Umbilical cord (tissue), 2 donors: Measurements from ENCODE around the gene OGDH. TPM values are rescaled to one million over a fixed set of nuclear protein-coding genes. Genes with fewer than 3 reads are reported as not detected.

Source experiments
- DNase-seq: peaks from one replicate; pipeline ENCODE4 v3.0.0-alpha.2; 2015; ENCODE audit warnings: low spot score
- total RNA-seq: library from RNA; depleted of rRNA; stranded (reverse); fragments of >200 nt; gene quantifications from one replicate; pipeline ENCODE4 v1.2.3, GENCODE V29; 2014; ENCODE audit warnings: low replicate concordance; ENCODE audit not compliant: insufficient read depth

Gene OGDH
- total RNA-seq, 1 donor from 2014 or later = 33.9 TPM

- DNase-seq = peak; percentile 35
Measured at GRCh38 chr7:44637788-44638594, 31.6 kb downstream of the OGDH start.

DNA sequence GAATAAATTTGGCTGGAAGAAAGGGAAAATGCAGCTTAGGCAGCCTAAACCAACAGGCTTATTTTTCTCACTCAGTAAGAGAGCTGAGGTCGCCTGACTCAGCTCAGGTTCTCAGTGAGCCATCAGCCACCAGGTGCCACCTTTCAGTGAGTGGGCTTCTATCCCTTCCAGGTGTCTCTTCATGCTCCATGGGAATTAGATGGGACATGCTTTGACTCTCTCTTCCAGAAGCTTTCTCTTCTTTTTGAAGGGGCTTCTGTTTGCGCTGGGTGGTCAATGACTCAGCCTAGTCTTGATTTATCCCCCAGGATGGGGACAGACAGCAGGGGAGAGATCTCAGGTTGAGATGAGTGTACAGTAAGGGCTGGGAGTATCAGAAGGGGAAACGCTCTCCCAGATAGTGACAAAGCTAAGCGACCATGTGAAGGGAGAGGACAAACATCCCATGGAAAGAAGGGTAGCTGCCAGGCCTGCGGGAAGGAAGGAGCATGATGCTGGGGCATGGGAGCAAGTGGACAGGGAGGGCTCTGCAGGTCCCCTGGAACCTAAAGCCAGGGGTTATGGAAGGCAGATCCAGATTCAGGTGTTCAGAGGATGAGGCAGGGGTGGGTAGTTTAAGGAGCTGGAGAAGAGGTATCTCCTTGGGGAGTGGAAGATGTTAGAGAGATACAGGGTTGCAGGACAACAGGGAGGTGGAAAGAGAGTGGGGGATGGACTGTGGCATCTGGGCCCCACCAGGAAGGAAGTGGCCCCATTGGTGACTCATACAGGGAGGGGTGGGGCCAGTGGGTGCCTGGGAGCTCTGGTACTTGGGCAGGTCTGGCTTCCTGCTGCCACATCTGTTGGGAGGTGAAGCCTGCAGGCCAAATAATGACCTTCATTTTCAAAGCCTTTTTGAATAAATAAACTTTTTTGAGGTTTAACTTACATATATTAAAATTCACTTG is 32.5 kb downstream of the OGDH start:
- DNase-seq = peak; percentile 57

- peak; percentile 91 for DNase-seq
Measured at GRCh38 chr7:44639671-44640321, 33.4 kb downstream of the OGDH start.

DNA sequence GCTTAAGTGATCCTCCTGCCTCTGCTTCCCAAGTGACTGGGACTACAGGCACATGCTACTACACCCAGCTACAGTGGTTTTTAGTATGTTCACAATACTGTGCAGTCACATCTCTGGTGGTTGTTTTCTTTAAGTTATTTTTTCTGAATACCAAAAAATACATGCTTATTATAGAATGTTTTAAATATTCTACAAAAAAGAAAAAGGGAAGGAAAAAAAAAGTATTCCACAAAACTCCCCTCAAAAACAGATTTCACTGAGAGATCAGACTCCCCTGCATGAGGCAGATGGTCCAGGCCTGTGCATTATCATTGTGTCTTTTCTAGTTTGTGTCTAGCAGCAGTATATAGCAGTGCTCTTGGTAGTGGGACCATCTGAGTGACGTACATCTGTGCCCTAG is 36.8 kb downstream of the OGDH start:
- no peak for DNase-seq

- no peak for DNase-seq
Measured at GRCh38 chr7:44645254-44645653, 38.8 kb downstream of the OGDH start.

DNA sequence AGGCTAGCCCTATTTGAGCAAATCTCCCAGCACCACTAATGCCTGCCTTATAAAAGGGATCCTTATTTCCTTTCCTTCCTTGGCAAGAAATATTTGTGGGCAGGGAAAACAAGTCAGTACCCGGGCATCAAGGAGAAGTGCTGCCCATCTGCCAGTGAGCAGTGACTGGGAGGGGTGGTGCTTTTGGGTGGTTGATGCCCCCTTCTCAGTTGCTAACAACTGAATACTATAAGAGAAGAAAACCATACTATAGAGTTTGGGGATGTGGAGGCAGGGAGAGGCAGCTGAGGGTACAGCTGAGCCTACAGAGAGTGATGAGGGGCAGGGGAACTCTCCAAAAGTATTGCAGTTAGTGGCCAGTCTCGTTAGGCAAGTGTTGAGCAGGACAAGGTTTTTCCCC is 39.3 kb downstream of the OGDH start:
- DNase-seq = no peak

GRCh38 chr7:44646176-44646920 is 39.9 kb downstream of the OGDH start:
- no peak for DNase-seq

DNA sequence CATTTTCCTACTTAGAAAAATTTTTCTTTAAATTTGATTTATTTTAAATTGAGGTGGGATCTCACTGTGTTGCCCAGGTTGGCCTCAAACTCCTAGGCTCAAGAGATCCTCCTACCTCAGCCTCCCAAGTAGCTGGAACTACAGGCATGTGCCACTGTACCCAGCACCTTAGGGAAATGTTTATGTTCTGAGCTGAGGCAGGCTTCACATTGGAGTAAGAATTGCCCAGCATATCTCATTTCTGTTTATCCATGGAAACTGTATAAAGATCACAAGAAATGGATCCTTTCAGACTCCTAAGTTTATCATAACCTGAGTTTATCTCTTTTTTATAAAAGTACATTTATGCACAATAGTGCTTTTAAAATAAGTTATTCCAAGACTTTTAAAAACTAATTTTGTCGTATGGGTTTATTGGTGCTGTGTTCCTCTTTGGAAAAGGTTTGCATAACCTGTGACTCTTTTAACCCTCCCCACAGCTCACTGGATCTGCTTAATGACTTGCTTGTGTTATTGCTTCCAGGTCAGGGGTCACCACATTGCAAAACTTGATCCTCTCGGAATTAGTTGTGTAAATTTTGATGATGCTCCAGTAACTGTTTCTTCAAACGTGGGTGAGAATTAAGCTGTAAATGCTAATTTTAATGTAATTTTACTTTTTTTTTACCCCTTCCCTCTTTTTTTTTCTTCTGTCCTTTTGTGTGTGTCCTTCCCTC is 40.7 kb downstream of the OGDH start:
- no peak for DNase-seq

GRCh38 chr7:44647981-44648714 is 41.7 kb downstream of the OGDH start:
- no peak for DNase-seq

GRCh38 chr7:44650242-44650641 is 43.8 kb downstream of the OGDH start:
- DNase-seq = no peak

DNA sequence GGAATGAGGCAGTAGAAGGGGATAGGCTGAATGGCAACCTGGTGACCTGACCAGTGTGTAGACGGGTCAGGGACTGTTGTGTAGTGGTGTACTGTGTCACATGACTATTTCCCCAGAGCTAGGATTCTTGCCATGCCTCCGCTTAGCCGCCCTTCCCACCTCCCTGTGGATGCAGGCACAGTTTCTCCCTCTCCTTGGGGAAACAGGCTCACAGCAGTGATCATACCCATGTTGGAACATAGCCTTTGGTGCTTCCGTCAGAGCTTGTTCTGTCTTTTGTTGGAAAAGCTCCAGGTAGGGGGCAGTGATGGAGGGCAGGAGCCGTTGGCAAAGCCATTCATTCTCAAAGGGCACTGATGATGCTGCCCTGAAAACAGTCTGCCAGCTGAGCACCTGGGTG is 44.3 kb downstream of the OGDH start:
- DNase-seq = no peak

- no peak for DNase-seq
Measured at GRCh38 chr7:44652535-44652934, 46.1 kb downstream of the OGDH start.

- DNase-seq = no peak
Measured at GRCh38 chr7:44654255-44654796, 47.9 kb downstream of the OGDH start.

GRCh38 chr7:44655341-44655740 is 48.9 kb downstream of the OGDH start:
- no peak for DNase-seq

DNA sequence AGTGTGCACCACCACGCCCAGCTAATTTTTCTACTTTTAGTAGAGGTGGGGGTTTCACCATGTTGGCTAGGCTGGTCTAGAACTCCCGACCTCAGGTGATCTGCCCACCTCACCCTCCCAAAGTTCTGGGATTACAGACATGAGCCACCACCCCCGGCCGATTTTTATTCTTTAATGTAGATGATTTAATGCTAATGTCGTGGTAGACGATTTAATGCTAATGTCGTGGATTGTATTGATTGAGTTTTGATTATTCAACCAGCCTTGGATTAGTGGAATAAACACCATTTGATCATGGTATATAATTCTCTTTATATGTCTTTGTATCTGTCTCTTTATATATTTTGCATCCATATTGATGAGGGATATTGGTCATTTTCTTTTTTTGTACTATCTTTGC is 52.6 kb downstream of the OGDH start:
- DNase-seq = no peak

DNA sequence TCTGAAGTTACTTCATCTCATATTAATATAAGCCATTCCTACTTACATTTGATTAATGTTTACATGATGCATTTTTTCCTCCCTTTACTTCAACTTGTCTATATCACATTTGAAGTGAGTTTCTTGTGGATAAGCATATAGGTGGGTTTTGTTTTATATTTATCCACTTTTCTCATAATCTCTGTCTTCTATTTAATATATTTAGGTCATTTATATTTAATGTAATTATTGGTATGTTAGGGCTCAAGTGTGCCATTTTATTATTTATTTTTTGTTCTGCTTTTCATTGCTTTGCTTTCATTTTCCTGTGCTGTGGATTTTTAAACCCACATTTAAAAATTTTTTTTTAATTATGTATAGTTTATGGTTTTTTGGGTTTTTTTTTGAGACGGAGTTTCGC is 54.8 kb downstream of the OGDH start:
- no peak for DNase-seq

DNA sequence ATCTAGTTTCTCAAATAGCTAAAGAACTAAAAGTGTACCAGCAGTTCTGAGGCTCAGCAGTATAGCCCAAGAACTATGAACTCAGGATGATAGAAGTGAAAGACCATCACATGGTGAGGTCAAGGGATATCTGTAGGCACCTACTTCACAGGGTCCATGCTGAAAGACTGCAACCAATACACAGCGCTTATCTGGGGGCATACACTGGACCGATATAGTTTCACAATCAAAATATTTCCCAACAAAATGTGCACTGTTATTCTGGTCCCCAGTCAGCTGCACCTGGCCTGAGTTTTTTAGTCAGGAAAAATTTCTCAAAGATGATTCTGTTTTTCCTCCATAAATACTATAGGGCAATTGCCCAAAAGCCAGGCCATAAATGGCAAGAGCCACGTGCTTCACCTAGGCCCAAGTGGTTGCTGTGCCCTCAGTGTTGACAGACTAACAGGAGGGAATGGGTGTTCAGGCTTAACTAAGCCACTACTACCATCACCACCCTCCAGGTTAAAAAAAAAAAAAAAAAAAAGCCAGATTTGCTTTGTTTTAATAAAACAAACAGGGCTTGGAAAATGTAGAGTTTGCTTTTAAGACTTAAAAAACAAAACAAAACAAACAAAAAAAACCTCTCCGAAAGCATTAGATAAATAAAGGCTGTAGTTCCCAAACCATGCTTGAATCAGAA is 58.5 kb downstream of the OGDH start:
- DNase-seq = no peak

- peak; percentile 74 for DNase-seq
Measured at GRCh38 chr7:44665531-44666213, 59.2 kb downstream of the OGDH start.

- no peak for DNase-seq
Measured at GRCh38 chr7:44666566-44666965, 60.1 kb downstream of the OGDH start.
